AG04449 (cell line): ENCODE measurements around the gene CLN6.

Experiments
- CTCF ChIA-PET: fragments of 350-600 bp; formaldehyde crosslinking; extraction: SDS; loops from one replicate; lab custom pipeline; 2021; ENCODE audit warnings: antibody characterized with exemption; lab: Yijun Ruan, JAX
- POLR2A ChIA-PET: fragments of 400-600, 350-600 bp; formaldehyde crosslinking; extraction: SDS; loops from one replicate; lab custom pipeline; 2020; ENCODE audit warnings: antibody characterized with exemption, inconsistent platforms; lab: Yijun Ruan, JAX
- DNase-seq: peaks from one replicate; pipeline ENCODE4 v3.0.0-alpha.2; 2010; ENCODE audit warnings: low read depth, low spot score
- H3K4me3 ChIP-seq: 2 replicates; pipeline ENCODE4 v1.5.1; 2011; ENCODE audit warnings: low read depth, mild to moderate bottlenecking, control low read depth, low read length
- CTCF ChIP-seq: IDR thresholded peaks from one replicate; pipeline ENCODE4 v1.5.1; 2011; ENCODE audit warnings: mild to moderate bottlenecking, moderate library complexity, low read length, control low read depth, inconsistent platforms; ENCODE audit not compliant: insufficient read depth; ENCODE audit errors: missing control alignments

Gene CLN6

DNA sequence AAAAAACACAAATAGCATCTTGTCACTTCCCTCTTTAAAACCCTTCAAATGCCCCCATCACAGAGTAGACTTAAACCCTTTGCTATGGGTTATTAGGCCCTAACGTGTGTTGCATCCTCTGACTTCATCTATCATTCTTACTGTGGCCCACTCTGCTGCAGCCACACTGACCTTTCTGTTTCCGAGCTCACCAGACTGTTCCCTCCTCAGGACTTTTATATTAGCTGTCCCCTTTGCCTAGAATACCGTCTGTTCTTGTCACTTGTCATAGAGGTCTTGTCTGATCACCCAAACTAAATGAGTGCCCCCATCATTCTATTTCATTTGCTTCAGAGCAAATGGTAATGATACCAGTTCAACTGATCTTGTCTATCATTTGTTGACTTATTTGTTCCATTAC, 47.1 kb upstream of the CLN6 start:
- POLR2A ChIA-PET: interaction anchor here (0.9 to 1.1 kb wide), 3 partner anchors 45 to 543 kb away, joined by 3 to 4 read pairs (median 3); no protein-coding TSS in a partner anchor

GRCh38 chr15:68275165-68275746, 45.7 kb upstream of the CLN6 start:
- no peak overlapping the region for H3K4me3 ChIP-seq
- no peak for TF ChIP-seq CTCF
- ChIA-PET CTCF (interaction anchor here (13.7 kb wide), 1 partner anchor 23 kb away, joined by 134 read pairs; no protein-coding TSS in a partner anchor), POLR2A (interaction anchor here (1.0 kb wide), 1 partner anchor 18 kb away, joined by 3 read pairs; no protein-coding TSS in a partner anchor)
- no peak for DNase-seq

More for the DNA sequence above, 47.1 kb upstream of the CLN6 start:
- no peak for TF ChIP-seq CTCF
- H3K4me3 ChIP-seq: peak overlapping the region; percentile 99
- no peak for DNase-seq
- CTCF ChIA-PET: interaction anchor here (0.5 to 13.7 kb wide), 3 partner anchors 20 to 30 kb away, joined by 3 to 134 read pairs (median 3); no protein-coding TSS in a partner anchor

- H3K4me3 ChIP-seq: no peak overlapping the region
- no peak for TF ChIP-seq CTCF
- ChIA-PET CTCF (interaction anchor here (1.0 to 13.7 kb wide), 2 partner anchors 22 to 276 kb away, joined by 3 to 134 read pairs; no protein-coding TSS in a partner anchor), POLR2A (no interaction called here)
- no peak for DNase-seq
These were observed 44.8 kb upstream of the CLN6 start for GRCh38 chr15:68274201-68274848.

- TF ChIP-seq CTCF: no peak
- H3K4me3 ChIP-seq: no peak overlapping the region
- ChIA-PET CTCF (interaction anchor here (13.7 kb wide), 1 partner anchor 20 kb away, joined by 134 read pairs; no protein-coding TSS in a partner anchor), POLR2A (interaction anchor here (0.7 to 1.5 kb wide), 3 partner anchors 9 to 213 kb away, joined by 3 to 6 read pairs (median 3); no protein-coding TSS in a partner anchor)
- DNase-seq: peak; percentile 61
These were observed 43.3 kb upstream of the CLN6 start for GRCh38 chr15:68272721-68273271.

DNA sequence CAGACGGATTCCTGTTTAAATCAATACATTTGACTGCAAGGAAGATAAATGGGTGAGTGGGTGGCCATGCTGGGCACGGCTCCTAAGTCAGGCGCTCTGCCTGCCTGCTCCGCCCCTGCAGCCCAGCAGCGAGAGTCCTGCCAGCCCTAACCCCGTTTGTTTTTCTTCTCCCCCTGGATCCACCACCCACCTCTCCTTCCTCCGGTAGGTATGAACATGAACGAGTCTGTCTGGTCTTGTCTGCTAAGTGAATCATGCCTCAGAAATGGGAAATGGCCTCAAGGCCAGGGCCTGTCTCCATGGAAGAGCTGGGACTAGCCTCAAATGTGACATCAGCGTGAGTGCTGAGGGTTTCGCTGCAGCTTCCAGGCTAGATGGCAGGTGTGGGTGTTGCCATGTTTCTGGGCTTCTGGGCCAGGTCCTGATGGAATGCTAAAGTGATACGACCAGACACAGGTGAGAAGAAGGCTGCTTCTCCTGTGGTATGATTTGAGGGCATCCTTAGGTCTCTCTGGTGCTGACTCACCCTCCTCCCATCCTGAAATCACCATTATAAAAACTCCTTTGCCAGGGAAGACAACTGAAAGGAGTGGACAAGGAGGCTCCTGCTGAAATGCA, 42.4 kb upstream of the CLN6 start:
- DNase-seq: peak; percentile 68
- TF ChIP-seq CTCF: no peak
- ChIA-PET CTCF (interaction anchor here (13.7 kb wide), 1 partner anchor 19 kb away, joined by 134 read pairs; no protein-coding TSS in a partner anchor), POLR2A (interaction anchor here (1.0 to 1.5 kb wide), 2 partner anchors 9 to 15 kb away, joined by 4 to 6 read pairs; no protein-coding TSS in a partner anchor)
- no peak overlapping the region; the same call in 1 of the 2 replicates for H3K4me3 ChIP-seq
